K562 (cell line): ENCODE results near the gene CUL5. TPM values are rescaled to one million over a fixed set of nuclear protein-coding genes. Genes with fewer than 3 reads are reported as not detected.

Experiments
- CHD2 ChIP-seq: IDR thresholded peaks from 2 replicates; pipeline ENCODE4 v1.6.1; 2011; ENCODE audit warnings: low read depth, low read length
- HDAC6 ChIP-seq: IDR thresholded peaks from 2 replicates; pipeline ENCODE4 v1.6.1; 2012; ENCODE audit warnings: low read depth, mild to moderate bottlenecking, control low read depth, inconsistent platforms, low read length, moderate library complexity
- KDM4B ChIP-seq, 2 experiments: fragments of 450-650 bp in 1 of 2; sonication (generic) in 1 of 2; IDR thresholded peaks; 2 replicates each; pipeline ENCODE4 v1.6.1; 2016 to 2017; ENCODE audit warnings: borderline replicate concordance in 2 of 2, antibody characterized with exemption in 1 of 2, low read depth in 1 of 2, mild to moderate bottlenecking in 1 of 2
- KLF16 ChIP-seq: IDR thresholded peaks from 2 replicates; pipeline ENCODE4 v1.6.1; 2016; ENCODE audit warnings: antibody characterized with exemption
- MAZ ChIP-seq, 2 experiments: fragments of 450-650 bp in 1 of 2; sonication (generic) in 1 of 2; formaldehyde crosslinking; IDR thresholded peaks in 1 of 2; conservative IDR thresholded peaks in 1 of 2; 2 replicates each; pipeline versions ENCODE4 v1.4.0 to v1.5.0; 2020; ENCODE audit warnings: mild to moderate bottlenecking in 1 of 2, missing genetic modification reagents in 1 of 2
- NCOA6 ChIP-seq: fragments of 450-650 bp; IDR thresholded peaks from 2 replicates; pipeline ENCODE4 v1.6.1; 2017; ENCODE audit warnings: mild to moderate bottlenecking
- polyA plus RNA-seq, 8 experiments: library from polyadenylated mRNA; depleted of rRNA in 4 of 8; stranded (reverse) in 5 of 8; unstranded in 3 of 8; fragments of >200 nt; fragmentation: Nextera tagmentation in 2 of 8; fragmentation: Illumina TruSeq in 1 of 8; extraction: Ambion mirVana in 2 of 8; extraction: Trizol in 1 of 8; gene quantifications; 2 replicates each; pipeline versions ENCODE4 v1.2.1 to v1.2.3, GENCODE V29; 2011 to 2014; ENCODE audit warnings: inconsistent platforms in 1 of 8, missing spikeins in 1 of 8
- total RNA-seq, 7 experiments: library from RNA; depleted of rRNA in 6 of 7; stranded (reverse); fragments of >200 nt in 6 of 7; fragmentation: Illumina TruSeq in 2 of 7; extraction: Trizol in 2 of 7; gene quantifications; 2 replicates each; pipeline versions ENCODE4 v1.2.1 to v1.2.3, GENCODE V29; 2011 to 2021; ENCODE audit warnings: low replicate concordance in 1 of 7
- TF ChIP-seq, protein P1 (sequence below): fragments of 450-650 bp; IDR thresholded peaks from 2 replicates; pipeline ENCODE4 v1.6.1; 2016; ENCODE audit warnings: mild to moderate bottlenecking, moderate library complexity
- TF ChIP-seq, protein P2 (sequence below), 2 experiments: IDR thresholded peaks in 1 of 2; conservative IDR thresholded peaks in 1 of 2; 2 replicates each; pipeline ENCODE4 v1.6.1; 2016; ENCODE audit warnings: low read depth in 2 of 2, mild to moderate bottlenecking in 1 of 2, missing compliant biosample characterization in 1 of 2, missing genetic modification characterization in 1 of 2, moderate library complexity in 1 of 2
- TF ChIP-seq, protein P3 (sequence below): sonication (generic); formaldehyde crosslinking; IDR thresholded peaks from 2 replicates; pipeline ENCODE4 v1.8.1; 2023; ENCODE audit warnings: mild to moderate bottlenecking, missing genetic modification reagents
- TF ChIP-seq, protein P4 (sequence below): fragments of 250-450 bp; sonication (Bioruptor Pico); IDR thresholded peaks from 2 replicates; pipeline ENCODE4 v1.8.0; 2021; ENCODE audit warnings: moderate library complexity, mild to moderate bottlenecking, inconsistent platforms

Gene CUL5
- total and polyA plus RNA-seq, 9 of the 15 experiments (the other 6 are each of a cell fraction or from before 2014, with no cell fraction given): 14.3 to 45.9 (median 23.0) TPM

DNA sequence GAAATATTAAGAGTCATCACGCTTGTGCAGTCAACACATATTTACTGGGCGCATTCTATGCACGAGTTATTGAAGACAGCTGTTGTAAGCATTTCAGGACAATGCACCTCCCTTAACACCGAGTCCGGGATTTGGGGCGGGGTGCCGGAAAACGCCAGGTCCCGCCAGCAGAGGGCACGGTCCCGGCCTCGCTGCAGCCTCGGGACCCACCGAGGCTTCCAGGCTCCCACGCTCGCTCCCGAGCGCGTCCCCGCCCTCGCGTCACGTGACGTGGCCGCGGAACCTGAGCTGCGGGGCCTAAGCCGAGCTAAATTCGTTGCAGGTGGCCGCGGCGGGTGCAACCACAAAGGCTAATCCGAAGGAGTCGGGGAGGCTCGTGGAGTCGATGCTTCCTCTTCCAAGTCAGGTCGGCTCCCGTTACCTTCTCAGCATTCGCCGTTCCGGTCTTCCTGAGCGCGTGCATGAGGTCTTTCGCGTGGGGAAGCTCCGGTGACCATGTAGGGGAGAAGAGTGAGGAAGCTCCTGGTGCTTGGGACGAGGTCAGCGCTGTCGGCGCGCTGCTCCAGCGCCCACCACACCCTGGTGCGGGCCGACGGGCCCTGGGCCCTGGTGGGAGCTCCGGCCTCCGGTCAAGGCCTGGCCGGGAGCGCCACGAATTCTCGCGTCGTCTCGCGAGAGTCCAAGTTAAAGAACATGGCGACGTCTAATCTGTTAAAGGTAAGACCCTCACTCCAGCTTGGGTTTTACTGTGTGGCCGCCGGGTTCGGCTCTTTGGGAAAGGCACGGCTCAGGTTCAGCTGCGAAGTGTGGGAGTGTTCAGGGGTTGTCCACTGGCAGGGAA is at the start of gene CUL5 (continued):
- TF ChIP-seq, protein P1, sequence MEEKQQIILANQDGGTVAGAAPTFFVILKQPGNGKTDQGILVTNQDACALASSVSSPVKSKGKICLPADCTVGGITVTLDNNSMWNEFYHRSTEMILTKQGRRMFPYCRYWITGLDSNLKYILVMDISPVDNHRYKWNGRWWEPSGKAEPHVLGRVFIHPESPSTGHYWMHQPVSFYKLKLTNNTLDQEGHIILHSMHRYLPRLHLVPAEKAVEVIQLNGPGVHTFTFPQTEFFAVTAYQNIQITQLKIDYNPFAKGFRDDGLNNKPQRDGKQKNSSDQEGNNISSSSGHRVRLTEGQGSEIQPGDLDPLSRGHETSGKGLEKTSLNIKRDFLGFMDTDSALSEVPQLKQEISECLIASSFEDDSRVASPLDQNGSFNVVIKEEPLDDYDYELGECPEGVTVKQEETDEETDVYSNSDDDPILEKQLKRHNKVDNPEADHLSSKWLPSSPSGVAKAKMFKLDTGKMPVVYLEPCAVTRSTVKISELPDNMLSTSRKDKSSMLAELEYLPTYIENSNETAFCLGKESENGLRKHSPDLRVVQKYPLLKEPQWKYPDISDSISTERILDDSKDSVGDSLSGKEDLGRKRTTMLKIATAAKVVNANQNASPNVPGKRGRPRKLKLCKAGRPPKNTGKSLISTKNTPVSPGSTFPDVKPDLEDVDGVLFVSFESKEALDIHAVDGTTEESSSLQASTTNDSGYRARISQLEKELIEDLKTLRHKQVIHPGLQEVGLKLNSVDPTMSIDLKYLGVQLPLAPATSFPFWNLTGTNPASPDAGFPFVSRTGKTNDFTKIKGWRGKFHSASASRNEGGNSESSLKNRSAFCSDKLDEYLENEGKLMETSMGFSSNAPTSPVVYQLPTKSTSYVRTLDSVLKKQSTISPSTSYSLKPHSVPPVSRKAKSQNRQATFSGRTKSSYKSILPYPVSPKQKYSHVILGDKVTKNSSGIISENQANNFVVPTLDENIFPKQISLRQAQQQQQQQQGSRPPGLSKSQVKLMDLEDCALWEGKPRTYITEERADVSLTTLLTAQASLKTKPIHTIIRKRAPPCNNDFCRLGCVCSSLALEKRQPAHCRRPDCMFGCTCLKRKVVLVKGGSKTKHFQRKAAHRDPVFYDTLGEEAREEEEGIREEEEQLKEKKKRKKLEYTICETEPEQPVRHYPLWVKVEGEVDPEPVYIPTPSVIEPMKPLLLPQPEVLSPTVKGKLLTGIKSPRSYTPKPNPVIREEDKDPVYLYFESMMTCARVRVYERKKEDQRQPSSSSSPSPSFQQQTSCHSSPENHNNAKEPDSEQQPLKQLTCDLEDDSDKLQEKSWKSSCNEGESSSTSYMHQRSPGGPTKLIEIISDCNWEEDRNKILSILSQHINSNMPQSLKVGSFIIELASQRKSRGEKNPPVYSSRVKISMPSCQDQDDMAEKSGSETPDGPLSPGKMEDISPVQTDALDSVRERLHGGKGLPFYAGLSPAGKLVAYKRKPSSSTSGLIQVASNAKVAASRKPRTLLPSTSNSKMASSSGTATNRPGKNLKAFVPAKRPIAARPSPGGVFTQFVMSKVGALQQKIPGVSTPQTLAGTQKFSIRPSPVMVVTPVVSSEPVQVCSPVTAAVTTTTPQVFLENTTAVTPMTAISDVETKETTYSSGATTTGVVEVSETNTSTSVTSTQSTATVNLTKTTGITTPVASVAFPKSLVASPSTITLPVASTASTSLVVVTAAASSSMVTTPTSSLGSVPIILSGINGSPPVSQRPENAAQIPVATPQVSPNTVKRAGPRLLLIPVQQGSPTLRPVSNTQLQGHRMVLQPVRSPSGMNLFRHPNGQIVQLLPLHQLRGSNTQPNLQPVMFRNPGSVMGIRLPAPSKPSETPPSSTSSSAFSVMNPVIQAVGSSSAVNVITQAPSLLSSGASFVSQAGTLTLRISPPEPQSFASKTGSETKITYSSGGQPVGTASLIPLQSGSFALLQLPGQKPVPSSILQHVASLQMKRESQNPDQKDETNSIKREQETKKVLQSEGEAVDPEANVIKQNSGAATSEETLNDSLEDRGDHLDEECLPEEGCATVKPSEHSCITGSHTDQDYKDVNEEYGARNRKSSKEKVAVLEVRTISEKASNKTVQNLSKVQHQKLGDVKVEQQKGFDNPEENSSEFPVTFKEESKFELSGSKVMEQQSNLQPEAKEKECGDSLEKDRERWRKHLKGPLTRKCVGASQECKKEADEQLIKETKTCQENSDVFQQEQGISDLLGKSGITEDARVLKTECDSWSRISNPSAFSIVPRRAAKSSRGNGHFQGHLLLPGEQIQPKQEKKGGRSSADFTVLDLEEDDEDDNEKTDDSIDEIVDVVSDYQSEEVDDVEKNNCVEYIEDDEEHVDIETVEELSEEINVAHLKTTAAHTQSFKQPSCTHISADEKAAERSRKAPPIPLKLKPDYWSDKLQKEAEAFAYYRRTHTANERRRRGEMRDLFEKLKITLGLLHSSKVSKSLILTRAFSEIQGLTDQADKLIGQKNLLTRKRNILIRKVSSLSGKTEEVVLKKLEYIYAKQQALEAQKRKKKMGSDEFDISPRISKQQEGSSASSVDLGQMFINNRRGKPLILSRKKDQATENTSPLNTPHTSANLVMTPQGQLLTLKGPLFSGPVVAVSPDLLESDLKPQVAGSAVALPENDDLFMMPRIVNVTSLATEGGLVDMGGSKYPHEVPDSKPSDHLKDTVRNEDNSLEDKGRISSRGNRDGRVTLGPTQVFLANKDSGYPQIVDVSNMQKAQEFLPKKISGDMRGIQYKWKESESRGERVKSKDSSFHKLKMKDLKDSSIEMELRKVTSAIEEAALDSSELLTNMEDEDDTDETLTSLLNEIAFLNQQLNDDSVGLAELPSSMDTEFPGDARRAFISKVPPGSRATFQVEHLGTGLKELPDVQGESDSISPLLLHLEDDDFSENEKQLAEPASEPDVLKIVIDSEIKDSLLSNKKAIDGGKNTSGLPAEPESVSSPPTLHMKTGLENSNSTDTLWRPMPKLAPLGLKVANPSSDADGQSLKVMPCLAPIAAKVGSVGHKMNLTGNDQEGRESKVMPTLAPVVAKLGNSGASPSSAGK: peak; percentile 90
- TF ChIP-seq KDM4B (IDR thresholded peaks at IDR 0.05; ENCODE audit: borderline replicate concordance in 2 of 2, low read depth in 1 of 2) (no peak; a peak in 1 of 4 replicates), CHD2 (peak; percentile 97), MAZ (CRISPR knock-in tag; conservative IDR thresholded peaks at IDR 0.05 in 1 of 2, IDR thresholded peaks at IDR 0.05 in 1 of 2) (peak; percentile 89 to 91), HDAC6 (no peak), NCOA6 (no peak), KLF16 (no peak)
- TF ChIP-seq, protein P2, sequence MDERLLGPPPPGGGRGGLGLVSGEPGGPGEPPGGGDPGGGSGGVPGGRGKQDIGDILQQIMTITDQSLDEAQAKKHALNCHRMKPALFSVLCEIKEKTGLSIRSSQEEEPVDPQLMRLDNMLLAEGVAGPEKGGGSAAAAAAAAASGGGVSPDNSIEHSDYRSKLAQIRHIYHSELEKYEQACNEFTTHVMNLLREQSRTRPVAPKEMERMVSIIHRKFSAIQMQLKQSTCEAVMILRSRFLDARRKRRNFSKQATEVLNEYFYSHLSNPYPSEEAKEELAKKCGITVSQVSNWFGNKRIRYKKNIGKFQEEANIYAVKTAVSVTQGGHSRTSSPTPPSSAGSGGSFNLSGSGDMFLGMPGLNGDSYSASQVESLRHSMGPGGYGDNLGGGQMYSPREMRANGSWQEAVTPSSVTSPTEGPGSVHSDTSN (CRISPR knock-in tag; IDR thresholded peaks at IDR 0.05; ENCODE audit: low read depth): no peak
- TF ChIP-seq, protein P2 (tag; conservative IDR thresholded peaks at IDR 0.05; ENCODE audit: low read depth): no peak
- TF ChIP-seq, protein P3, sequence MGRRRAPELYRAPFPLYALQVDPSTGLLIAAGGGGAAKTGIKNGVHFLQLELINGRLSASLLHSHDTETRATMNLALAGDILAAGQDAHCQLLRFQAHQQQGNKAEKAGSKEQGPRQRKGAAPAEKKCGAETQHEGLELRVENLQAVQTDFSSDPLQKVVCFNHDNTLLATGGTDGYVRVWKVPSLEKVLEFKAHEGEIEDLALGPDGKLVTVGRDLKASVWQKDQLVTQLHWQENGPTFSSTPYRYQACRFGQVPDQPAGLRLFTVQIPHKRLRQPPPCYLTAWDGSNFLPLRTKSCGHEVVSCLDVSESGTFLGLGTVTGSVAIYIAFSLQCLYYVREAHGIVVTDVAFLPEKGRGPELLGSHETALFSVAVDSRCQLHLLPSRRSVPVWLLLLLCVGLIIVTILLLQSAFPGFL (CRISPR knock-in tag): no peak
- TF ChIP-seq, protein P4, sequence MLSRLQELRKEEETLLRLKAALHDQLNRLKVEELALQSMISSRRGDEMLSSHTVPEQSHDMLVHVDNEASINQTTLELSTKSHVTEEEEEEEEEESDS: no peak
